Activated CD4-positive, alpha-beta T cell treated with anti-CD3 and anti-CD28 coated beads, Interleukin-2, amount 50 U/mL, for 24 hours (primary cell): ENCODE measurements around the gene PRDX6.
"Not testable (repeated sequence)": the region's sequence is repeated elsewhere in the genome, so short reads cannot be mapped to it uniquely, and the experiment has no call there.

Source experiments
- DNase-seq, 2 donors: peaks; one replicate each; pipeline ENCODE4 v3.0.0-alpha.2; 2020; ENCODE audit warnings: low read depth in 1 of 2, low spot score in 1 of 2

The PRDX6 gene

GRCh38 chr1:173467426-173467825, 9.7 kb upstream of the PRDX6 start:
- no peak for DNase-seq

GRCh38 chr1:173469656-173470055, 7.5 kb upstream of the PRDX6 start:
- no peak for DNase-seq

DNA sequence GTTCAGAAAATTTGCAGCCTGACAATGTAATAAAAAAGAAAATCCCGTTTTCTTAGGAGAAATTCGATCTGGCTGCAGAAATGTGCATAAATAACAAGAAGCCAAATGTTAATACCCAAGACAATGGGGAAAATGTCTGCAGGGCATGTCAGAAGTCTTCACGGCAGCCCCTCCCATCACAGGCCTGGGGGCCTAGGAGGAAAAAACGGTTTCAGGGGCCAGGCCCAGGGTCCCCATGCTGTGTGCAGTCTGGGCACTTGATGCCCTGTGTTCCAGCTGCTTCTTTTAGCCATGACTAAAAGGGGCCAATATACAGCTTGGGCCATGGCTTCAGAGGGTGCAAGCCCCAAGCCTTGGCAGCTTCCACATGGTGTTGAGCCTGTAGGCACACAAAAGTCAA, 6.5 kb upstream of the PRDX6 start:
- no peak for DNase-seq

DNA sequence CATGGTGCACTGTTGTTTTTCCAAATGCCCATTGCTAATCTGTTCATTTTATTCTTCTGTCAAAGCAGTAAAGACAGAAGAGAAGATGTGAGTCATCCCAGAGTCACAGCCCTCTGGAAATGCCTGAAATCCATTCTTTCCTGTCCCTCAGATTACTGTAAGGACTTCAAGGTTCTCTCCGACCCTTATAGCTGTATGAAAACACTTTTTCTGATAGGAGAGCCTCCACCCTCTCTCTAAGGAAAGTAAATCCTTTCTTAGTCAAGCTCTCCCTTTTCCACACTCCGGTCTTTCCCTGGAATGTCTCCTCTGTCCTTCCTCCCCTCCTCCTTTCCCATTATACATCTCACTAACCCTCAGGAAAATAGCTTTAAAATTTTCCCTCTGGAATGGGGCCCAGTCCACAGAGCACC, 3.5 kb upstream of the PRDX6 start:
- no peak for DNase-seq

- DNase-seq, result no peak
Observed at GRCh38 chr1:173474097-173474779, 2.9 kb upstream of the PRDX6 start.

GRCh38 chr1:173474780-173475421, 2.2 kb upstream of the PRDX6 start:
- not testable (repeated sequence) for DNase-seq

DNA sequence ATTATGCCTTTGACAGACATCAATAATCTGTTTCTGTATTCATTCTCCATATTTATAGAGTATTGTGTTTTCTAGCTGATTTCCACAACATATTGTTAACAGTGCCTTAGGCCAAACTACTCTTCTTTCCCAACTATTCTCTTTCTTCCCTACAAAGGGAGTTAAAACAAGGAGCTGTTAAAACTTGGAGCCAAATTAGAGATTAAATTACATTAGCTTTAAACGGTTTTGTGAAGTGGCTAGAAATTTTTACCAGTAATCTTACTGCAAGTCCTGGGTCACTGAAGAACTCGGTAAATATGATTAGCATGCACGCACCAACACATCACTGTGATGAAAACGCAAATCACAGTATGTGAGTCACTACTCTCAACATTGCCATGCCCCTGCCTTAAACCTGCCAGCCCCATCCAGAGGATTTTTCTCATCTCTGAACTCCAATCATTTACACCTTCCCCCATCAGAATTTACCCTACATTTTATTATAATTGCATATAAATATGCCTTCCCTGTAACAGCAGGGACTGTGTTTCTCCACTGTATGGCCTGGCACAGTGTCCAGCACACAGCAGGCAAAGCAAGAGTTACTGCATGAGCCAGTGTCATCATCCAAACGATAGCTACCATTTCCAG, 1.5 kb upstream of the PRDX6 start:
- peak in 1 of 2 donors; percentile 24 for DNase-seq

GRCh38 chr1:173476197-173476664, 904 bp upstream of the PRDX6 start:
- no peak for DNase-seq

GRCh38 chr1:173476665-173477285, 360 bp upstream of the PRDX6 start:
- DNase-seq, result peak; percentile 69 to 79

DNA sequence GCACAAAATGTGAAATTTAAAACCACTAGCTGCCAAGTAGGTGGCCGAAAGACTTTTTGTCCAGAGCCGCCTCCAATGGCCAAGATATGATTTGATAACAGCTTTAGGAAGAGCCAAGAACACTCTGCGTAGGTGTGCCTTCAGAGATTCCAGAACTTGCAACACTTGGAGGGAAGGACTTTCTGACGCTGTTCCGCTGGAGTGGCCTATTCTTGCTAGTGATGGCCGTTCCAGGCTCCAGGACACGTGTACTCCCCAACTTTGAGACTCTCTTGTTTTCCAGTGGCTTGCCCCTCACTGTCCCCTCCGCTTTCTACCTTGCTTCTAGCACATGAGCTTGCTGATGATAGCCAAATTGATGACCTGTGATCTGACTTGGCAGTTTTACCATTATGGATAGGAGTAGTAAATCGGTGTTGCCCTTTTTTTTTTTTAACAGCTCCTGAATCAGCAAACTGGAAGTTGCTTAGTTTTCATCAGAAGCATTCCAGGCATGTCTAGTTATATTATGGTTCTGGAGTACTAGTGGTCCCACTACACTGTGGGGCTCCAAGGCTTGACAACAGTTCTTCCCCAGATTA, 1.0 kb downstream of the PRDX6 start:
- no peak for DNase-seq

DNA sequence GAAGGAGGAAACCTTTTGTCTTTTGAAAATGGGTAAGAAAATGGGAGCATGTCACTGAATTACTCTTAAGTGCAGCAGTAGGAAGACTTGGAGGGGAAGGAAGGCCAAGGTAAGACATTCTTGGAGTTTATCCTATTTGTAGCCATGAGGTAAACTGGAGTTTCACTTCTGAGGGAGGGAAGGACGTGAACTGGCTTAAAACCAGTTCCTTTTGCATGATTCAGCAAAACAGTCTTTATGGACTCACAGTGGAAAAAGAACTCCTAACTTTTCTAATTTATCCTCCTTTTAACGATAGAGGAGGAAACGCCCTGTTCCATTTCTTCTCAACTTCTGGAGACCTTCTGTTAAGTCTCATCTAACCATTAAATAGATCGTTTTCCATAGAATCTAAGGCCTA, 2.5 kb downstream of the PRDX6 start:
- DNase-seq, result no peak

- no peak for DNase-seq
Observed at GRCh38 chr1:173481195-173481772, 4.1 kb downstream of the PRDX6 start.

DNA sequence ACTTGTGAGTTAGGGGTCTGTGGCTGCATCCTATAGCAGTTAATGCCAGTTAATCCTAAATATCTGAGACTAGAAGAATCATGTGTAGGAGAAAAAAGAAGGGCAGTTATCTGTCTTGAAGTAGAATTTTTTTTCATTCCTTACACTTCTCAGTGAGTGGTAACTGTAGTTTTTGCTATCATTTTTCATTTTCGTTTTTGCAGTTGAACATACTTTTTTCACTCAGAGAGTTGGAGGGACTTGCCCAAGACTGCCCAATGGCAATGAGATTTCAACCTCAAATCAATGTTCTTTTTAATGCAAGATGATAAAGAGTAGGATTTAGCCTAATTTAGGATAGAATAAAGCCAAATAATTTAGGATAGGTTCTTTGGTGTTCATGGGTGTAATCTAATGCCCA, 5.5 kb downstream of the PRDX6 start:
- DNase-seq, result no peak

- DNase-seq, result no peak
Observed at GRCh38 chr1:173484276-173484675, 7.1 kb downstream of the PRDX6 start.

- DNase-seq, result no peak
Observed at GRCh38 chr1:173485401-173485800, 8.3 kb downstream of the PRDX6 start.

DNA sequence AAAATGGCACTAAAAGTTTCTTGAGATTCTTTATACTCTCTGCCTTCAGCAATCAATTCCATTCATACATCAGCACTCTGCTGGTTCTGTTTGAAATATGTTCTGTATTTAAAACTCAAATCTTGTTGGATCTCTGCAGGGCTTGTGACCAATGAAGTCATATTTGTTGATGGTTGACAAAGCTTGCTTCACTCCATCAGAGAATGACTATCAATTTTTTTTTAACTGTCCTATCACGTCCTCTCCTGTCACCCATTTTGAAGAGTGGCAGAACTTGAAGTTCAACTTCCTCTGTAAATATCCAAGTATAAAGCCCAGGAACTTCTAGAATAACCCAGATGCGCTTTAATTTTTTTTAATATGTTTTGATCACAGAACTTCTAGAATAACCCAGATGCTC, 10.9 kb downstream of the PRDX6 start:
- no peak for DNase-seq

- no peak for DNase-seq
Observed at GRCh38 chr1:173489149-173489600, 12.0 kb downstream of the PRDX6 start.

DNA sequence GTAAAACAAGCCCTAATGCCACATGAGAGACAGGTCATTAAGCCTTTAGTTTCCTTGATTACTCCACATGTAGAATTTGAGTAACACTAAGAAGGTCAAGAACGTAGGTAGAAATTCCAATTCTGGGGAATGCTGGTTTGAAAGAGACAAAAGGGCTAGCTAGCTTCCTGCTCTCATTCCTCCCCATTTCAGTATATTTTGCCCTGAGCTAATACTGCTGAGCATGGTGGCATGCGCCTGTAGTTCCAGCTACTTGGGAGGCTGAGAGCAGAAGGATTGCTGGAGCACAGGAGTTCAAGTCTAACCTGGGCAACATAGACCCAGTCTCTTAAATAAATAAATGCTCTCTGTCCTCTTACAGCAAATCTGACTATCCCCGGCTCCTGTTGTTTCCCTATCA, 12.8 kb downstream of the PRDX6 start:
- DNase-seq, result no peak

DNA sequence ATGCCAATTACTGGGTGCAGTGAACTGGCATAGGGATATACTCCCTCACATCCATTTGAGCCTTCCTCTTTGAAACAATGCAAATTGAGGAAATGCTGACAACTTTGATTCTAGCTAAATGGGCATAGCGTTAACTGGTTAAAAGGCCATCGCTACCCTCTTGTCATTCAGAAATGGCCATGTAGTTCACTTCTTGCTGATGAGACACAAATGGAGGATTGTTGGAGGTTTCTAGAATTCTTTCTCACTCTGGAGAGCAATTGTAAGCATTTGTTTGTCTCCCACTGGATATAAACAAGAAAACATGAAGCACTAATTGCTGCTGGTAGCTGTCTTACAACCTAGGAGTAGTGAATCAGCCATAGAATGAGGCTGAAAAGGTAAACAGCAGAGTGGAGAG, 14.4 kb downstream of the PRDX6 start:
- no peak for DNase-seq

- DNase-seq, result not testable (repeated sequence)
Observed at GRCh38 chr1:173493125-173493524, 16.0 kb downstream of the PRDX6 start.

- no peak for DNase-seq
Observed at GRCh38 chr1:173495609-173496267, 18.6 kb downstream of the PRDX6 start.
